Right ventricle myocardium superior (tissue), 1 donor: ENCODE measurements around the gene CANT1. TPM values are rescaled to one million over a fixed set of nuclear protein-coding genes. Genes with fewer than 3 reads are reported as not detected.
"Not testable (repeated sequence)": the region's sequence is repeated elsewhere in the genome, so short reads cannot be mapped to it uniquely, and the experiment has no call there.

Source experiments
- ATAC-seq: fragments of 200-7000 bp; cut with Tn5 transposase; one replicate; pipeline ENCODE4 v1.9.1; 2020; ENCODE audit warnings: mild to moderate bottlenecking; ENCODE audit not compliant: poor library complexity
- DNase-seq: peaks from one replicate; pipeline ENCODE4 v3.0.0-alpha.2; 2020
- intact Hi-C: fragments of 100-400 bp; cut with DNase I; formaldehyde crosslinking; loops from one replicate; pipeline ENCODE4 v1.11.2; 2022
- total RNA-seq: library from RNA; stranded (reverse); fragmentation: NEBNext Ultra II Directional; extraction: Animal tissue kit (Norgen Biotek cat#: 25700); gene quantifications from one replicate; pipeline ENCODE4 v1.2.1, GENCODE V29; 2021
- donor health status: DM: no; HTN: yes; CAD: no; lungs with severe emphysema.

CANT1 gene
- total RNA-seq, 1 donor from 2014 or later = 29.8 TPM

- DNase-seq = peak; percentile 29
- ATAC-seq = no peak
- intact Hi-C loops = no loop called here
Observed at GRCh38 chr17:78973792-78974520, 35.6 kb downstream of the CANT1 start.

- no peak for DNase-seq
- intact Hi-C loops = no loop called here
- ATAC-seq = no peak
Observed at GRCh38 chr17:78973196-78973595, 36.4 kb downstream of the CANT1 start.

- ATAC-seq (no peak), DNase-seq (no peak)
- intact Hi-C loops = no loop called here
Observed at GRCh38 chr17:78972507-78973105, 37.0 kb downstream of the CANT1 start.

DNA sequence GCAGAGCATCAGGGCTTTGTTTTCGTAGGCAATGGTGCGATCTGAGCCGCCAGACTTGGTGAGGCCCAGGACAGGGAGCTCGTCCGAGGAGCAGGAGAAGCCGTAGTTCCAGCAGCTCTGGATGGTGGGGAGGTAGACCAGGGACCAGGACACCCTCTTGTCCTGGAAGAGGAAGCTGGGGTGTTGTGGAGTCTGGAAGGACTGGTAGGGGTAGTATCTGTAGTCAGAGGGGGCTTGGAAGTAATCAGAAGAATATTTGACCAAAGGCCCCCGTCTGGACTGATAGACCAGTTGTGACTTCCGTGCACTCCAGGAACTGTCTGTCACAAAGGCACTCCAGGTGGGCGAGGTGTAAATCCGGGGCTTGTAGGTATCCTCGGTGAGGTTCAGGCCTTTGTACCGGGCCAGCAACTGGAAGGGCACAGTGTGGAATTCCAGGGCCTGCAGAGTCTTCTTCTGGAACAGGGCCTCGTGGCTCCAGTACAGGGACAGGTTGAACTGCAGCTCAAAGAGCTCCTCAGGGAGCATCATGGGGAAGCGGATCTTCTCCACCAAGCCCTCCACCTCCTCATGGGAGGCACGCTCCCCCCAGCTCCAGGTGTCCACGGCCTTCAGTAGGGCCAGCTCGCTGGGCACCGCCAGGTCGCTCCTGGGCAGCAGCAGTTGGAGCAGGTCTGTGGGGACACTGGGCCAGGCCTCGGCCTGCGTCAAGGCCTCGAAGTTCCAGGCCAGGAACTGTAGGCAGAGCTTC, 37.6 kb downstream of the CANT1 start:
- intact Hi-C loops = loop anchor here (1.0 kb wide), 1 partner anchor 107 kb away; no protein-coding TSS in a partner anchor
- DNase-seq = no peak
- no peak for ATAC-seq

DNA sequence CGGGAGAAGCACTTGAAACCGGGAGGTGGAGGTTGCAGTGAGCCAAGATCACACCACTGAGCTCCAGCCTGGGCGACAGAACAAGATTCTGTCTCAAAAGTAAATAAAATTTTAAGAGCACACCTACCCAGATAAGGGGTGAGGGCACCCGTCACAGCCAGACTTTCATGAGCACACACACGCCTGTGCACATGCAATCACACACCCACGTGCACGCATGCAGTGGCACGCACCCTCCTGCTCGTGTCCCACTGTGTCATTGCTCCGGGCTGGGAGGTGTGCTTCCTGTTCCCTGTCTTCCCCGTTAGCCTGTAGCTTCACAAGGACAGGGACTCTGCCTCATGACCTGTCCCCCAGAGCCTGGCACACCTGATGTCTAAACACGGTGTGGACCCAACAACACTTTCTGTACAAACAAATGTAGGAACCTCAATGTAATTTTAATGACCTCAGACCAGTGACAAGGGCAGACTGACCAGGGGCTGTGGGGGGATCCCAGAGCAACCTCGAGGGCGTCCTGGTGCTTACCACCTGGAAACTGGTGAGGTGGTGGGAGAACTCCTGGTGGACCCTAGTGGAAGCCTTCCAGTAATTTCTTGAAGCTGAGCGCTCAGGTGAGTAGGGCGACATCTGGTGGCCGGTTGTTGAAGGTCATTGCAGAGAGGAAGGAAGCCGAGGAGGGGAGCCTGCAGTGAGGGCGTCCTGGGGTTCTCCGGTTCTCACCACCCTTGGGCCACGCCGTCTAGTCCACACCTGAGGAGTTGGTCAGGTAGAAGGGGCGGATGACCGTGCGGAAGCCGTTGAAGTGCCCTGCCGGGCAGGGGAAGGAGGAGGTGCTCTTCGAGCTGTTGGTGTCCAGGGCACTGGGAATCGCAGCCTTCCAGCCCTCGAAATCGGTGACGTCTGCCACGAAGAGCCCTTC, 38.5 kb downstream of the CANT1 start:
- peak; percentile 57 for ATAC-seq
- DNase-seq = peak; percentile 90
- intact Hi-C loops = loop anchor here (1.0 kb wide), 1 partner anchor 106 kb away; no protein-coding TSS in a partner anchor

GRCh38 chr17:78969865-78970264, 39.7 kb downstream of the CANT1 start:
- intact Hi-C loops = no loop called here
- DNase-seq = no peak
- ATAC-seq = no peak

GRCh38 chr17:78967782-78968362, 41.7 kb downstream of the CANT1 start:
- no peak for ATAC-seq
- DNase-seq = no peak
- intact Hi-C loops = no loop called here

- ATAC-seq = no peak
- no peak for DNase-seq
- intact Hi-C loops = no loop called here
Observed at GRCh38 chr17:78966910-78967600, 42.5 kb downstream of the CANT1 start.

DNA sequence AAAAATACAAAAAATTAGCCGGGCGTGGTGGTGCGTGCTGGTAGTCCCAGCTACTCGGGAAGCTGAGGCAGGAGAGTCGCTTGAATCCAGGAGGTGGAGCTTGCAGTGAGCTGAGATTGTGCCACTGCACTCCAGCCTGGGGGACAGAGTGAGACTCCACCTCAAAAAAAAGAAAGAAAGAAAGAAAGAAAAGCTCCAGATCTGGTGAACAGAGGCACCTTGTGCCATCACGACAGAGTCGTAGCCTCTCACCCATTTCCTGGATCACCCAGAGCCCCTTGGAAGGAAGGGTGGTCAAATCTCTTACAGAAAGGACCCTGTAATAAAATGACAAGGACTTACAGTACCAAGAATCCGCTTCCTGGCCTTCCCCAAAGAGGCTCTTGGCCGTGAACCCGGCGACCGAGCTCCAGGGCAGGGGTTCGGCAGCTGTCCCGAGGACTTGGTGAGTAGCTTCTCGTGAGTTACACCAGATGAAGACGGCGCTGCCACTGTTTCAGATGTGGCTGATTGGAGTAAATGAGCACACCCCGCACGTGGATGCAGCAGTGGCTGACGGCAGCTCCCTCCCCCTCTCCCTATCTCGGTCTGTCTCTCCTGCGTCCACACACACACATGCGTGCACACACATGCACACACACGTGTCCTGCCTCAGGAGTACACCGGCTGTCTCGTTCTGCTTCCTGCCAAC, 43.3 kb downstream of the CANT1 start:
- no peak for ATAC-seq
- no peak for DNase-seq
- intact Hi-C loops = no loop called here

- ATAC-seq = no peak
- intact Hi-C loops = no loop called here
Observed at GRCh38 chr17:78965491-78965924, 44.1 kb downstream of the CANT1 start.

DNA sequence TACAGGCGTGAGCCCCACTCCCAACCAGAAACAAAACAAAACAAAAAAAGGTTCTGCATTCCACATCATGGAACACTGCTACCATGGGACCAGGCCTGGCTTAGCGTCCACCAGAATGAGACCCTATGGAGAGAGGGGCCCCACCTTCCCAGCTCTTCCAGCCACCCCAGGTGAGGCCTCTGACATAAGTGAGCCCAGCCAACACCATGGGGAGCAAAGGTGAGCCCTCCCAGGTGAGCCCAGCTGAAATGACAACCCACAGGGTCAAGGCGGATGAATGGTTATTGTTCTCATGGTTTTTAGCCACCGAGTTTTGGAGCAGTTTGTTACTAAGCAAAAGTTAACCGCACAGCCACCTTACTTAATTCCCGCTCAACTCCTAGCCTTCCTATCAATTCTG, 46.2 kb downstream of the CANT1 start:
- intact Hi-C loops = no loop called here
- DNase-seq (no peak), ATAC-seq (no peak)

More at GRCh38 chr17:78965491-78965924, 44.1 kb downstream of the CANT1 start:
- no peak for DNase-seq

DNA sequence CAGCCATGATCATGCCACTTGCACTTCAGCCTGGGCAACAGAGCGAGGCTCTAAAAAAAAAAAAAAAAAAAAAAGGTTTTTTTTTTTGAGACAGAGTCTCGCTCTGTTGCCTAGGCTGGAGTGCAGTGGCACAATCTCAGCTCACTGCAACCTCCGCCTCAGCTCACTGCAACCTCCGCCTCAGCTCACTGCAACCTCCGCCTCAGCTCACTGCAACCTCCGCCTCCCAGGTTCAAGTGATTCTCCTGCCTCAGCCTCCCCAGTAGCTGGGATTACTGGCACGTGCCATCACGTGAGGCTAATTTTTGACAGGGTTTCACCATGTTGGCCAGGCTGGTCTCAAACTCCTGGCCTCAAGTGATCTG, 46.6 kb downstream of the CANT1 start:
- ATAC-seq, DNase-seq, intact Hi-C loops: not testable (repeated sequence)

DNA sequence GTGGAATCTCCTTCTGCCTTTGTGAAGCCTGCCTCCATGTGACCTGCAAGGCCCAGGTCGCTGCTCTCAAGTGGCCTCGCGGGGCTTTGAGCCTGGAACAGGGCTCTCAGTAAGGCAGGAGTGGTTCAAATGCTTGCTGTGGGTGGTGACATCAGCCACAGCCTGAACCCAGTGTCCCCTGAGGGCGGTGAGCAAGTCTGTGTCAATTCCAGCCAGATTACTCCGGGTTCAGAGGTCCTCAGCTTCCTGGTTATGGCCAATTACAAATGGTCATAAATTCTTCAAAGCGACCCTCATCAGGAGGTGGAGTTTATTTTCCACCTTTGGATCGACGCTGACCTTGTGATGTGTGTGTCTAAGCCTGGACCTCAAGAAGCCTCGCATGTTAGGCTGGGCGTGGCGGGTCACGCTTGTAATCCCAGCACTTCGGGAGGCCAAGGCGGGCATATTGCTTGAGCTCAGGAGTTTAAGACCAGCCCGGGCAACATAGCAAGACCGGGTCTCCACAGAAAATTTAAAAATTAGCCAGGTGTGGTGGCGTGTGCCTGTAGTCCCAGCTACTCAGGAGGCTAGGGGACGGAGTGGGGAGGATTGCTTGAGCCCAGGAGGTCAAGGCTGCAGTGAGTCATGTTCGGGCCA, 47.1 kb downstream of the CANT1 start:
- no peak for DNase-seq
- no peak for ATAC-seq
- intact Hi-C loops = no loop called here

DNA sequence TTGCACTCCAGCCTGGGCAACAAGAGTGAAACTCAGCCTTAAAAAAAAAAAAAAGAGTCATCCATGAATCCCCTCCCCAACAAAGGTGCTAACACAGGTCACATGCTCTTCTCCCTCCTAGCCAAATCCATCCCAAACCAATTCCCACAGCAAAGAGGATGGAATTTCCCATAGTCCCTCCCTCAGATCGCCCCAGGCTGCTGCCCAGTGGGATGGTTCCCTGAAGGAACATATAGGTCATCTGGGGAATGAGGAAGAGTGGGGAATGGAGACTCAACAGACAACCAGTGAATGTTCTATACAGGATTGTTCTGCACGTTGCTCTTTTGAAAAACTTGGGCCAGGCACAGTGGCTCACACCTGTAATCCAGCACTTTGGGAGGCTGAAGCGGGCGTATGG, 48.0 kb downstream of the CANT1 start:
- DNase-seq = no peak
- ATAC-seq = no peak
- intact Hi-C loops = no loop called here

- DNase-seq = peak; percentile 77
- intact Hi-C loops = no loop called here
Observed at GRCh38 chr17:78960928-78961327, 48.6 kb downstream of the CANT1 start.

GRCh38 chr17:78959803-78960202, 49.8 kb downstream of the CANT1 start:
- DNase-seq (no peak), ATAC-seq (no peak)
- intact Hi-C loops = no loop called here

More at GRCh38 chr17:78960928-78961327, 48.6 kb downstream of the CANT1 start:
- ATAC-seq = peak; percentile 90

GRCh38 chr17:78958641-78959127, 50.9 kb downstream of the CANT1 start:
- no peak for DNase-seq
- no peak for ATAC-seq
- intact Hi-C loops = no loop called here
